ENCODE measurements around the gene PEX6. TPM values are rescaled to one million over a fixed set of nuclear protein-coding genes. Genes with fewer than 3 reads are reported as not detected.

PEX6 gene
- total RNA-seq, 6 experiments from 2014 or later = 20.3 to 31.7 (median 22.4) TPM

- no peaks in the 10 kb centered on the region for H3K9me3 Mint-ChIP-seq
- peaks cover 2% of the 10 kb centered on the region; the same call in 1 of the 2 replicates for H3K27me3 Mint-ChIP-seq (ENCODE audit: insufficient read depth)
- H3K27ac Mint-ChIP-seq = peak overlapping the region; percentile 92
- DNase-seq = no peak
- no peak for TF ChIP-seq CTCF (IDR thresholded peaks at IDR 0.05)
- H3K4me3 Mint-ChIP-seq = peak overlapping the region; percentile 88
- H3K4me1 Mint-ChIP-seq (ENCODE audit: low read depth) = peaks cover 54% of the 10 kb centered on the region
- H3K36me3 Mint-ChIP-seq (ENCODE audit: low read depth) = peaks cover 23% of the 10 kb centered on the region
Measured at GRCh38 chr6:42984924-42985475, 6.0 kb upstream of the PEX6 start.

- H3K4me1 Mint-ChIP-seq (ENCODE audit: low read depth) = peaks cover 61% of the 10 kb centered on the region
- peaks cover 21% of the 10 kb centered on the region for H3K36me3 Mint-ChIP-seq (ENCODE audit: low read depth)
- H3K4me3 Mint-ChIP-seq = peak within 1 kb of the TSS; percentile 88
- peaks cover 2% of the 10 kb centered on the region; the same call in 1 of the 2 replicates for H3K27me3 Mint-ChIP-seq (ENCODE audit: insufficient read depth)
- H3K9me3 Mint-ChIP-seq = no peaks in the 10 kb centered on the region
- no peak for TF ChIP-seq CTCF (IDR thresholded peaks at IDR 0.05)
- DNase-seq = peak; percentile 99
- H3K27ac Mint-ChIP-seq = peak within 1 kb of the TSS; percentile 92
Measured at GRCh38 chr6:42984001-42984923, 5.3 kb upstream of the PEX6 start, which contains the start of gene PPP2R5D. Gene PPP2R5D (plus strand): TSS chr6:42984570. CDS start chr6:42984678, 108 bp downstream.

GRCh38 chr6:42981836-42982235 lies 2.9 kb upstream of the PEX6 start:
- DNase-seq = no peak
- peak overlapping the region; percentile 24 for H3K4me3 Mint-ChIP-seq

GRCh38 chr6:42979523-42980177 lies 669 bp upstream of the PEX6 start:
- H3K27me3 Mint-ChIP-seq (ENCODE audit: insufficient read depth) = no peaks in the 10 kb centered on the region
- peak; percentile 48 for DNase-seq
- H3K9me3 Mint-ChIP-seq = no peaks in the 10 kb centered on the region
- peaks cover 18% of the 10 kb centered on the region for H3K36me3 Mint-ChIP-seq (ENCODE audit: low read depth)
- peaks cover 44% of the 10 kb centered on the region for H3K4me1 Mint-ChIP-seq (ENCODE audit: low read depth)
- no peak for TF ChIP-seq CTCF (IDR thresholded peaks at IDR 0.05)
- H3K27ac Mint-ChIP-seq = peak overlapping the region; percentile 93
- peak overlapping the region; percentile 92 for H3K4me3 Mint-ChIP-seq

More at GRCh38 chr6:42981836-42982235, 2.9 kb upstream of the PEX6 start:
- H3K36me3 Mint-ChIP-seq (ENCODE audit: low read depth) = peaks cover 16% of the 10 kb centered on the region
- no peaks in the 10 kb centered on the region for H3K9me3 Mint-ChIP-seq
- H3K4me1 Mint-ChIP-seq (ENCODE audit: low read depth) = peaks cover 55% of the 10 kb centered on the region
- peak overlapping the region; percentile 66 for H3K27ac Mint-ChIP-seq
- H3K27me3 Mint-ChIP-seq (ENCODE audit: insufficient read depth) = peaks cover 2% of the 10 kb centered on the region; the same call in 1 of the 2 replicates
- TF ChIP-seq CTCF (IDR thresholded peaks at IDR 0.05) = no peak

- H3K4me3 Mint-ChIP-seq = peak overlapping the region; percentile 95
- peaks cover 37% of the 10 kb centered on the region for H3K4me1 Mint-ChIP-seq (ENCODE audit: low read depth)
- no peak for TF ChIP-seq CTCF (IDR thresholded peaks at IDR 0.05)
- no peaks in the 10 kb centered on the region for H3K9me3 Mint-ChIP-seq
- no peak for DNase-seq
- peak overlapping the region; percentile 84 for H3K27ac Mint-ChIP-seq
- H3K36me3 Mint-ChIP-seq (ENCODE audit: low read depth) = peaks cover 18% of the 10 kb centered on the region
- no peaks in the 10 kb centered on the region for H3K27me3 Mint-ChIP-seq (ENCODE audit: insufficient read depth)
Measured at GRCh38 chr6:42978487-42978838, 518 bp downstream of the PEX6 start.
